Inferior parietal cortex (tissue), 1 donor: Measurements from ENCODE around the gene CCM2.

Experiments
- DNase-seq: peaks from one replicate; pipeline ENCODE4 v3.0.0-alpha.2; 2016; ENCODE audit errors: extremely low spot score

Gene CCM2

GRCh38 chr7:45123913-45124710, 124.1 kb downstream of the CCM2 start:
- DNase-seq: no peak

DNA sequence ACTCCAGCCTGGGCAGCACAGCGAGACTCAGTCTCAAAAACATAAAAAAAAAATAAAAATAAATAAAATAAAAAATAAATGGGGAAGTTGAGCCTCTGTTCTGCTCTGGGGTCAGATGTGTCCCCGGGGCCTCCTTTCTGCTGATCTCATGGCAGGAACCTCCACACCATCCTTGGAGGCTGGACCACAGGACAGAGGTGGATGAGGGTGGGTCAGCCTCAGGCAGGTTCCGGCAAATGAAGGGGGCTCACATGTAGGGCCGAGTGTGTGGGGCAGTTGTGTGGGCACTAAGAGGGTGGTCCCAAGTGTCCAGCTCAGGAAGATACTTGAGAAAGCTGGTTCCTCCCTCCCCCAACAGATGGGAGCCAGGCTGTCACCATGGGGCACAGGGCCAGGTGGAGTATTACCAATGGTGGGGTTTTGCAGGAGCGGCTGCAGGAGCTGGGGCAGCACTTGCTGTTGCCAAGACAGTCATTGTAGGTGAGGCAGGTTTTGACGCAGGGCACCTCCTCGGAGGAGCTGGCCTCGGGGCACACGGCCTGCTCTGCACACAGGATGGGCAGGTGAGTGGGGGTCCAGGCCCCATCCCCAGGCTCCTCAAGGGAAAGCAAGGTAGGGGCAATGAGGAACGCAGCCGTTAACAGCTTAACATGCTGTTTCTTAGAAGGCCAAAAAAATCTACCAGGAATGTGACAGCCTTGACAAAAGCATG, 125.3 kb downstream of the CCM2 start:
- no peak for DNase-seq
